ENCODE data around the gene TMEM200A. TPM values are rescaled to one million over a fixed set of nuclear protein-coding genes. Genes with fewer than 3 reads are reported as not detected.
A peak's percentile ranks its signal among the peaks of the same experiment; 100 is the strongest.

The TMEM200A gene
- total and polyA plus RNA-seq, 2 donors (not counting 1 experiment from before 2014, with no cell fraction given): 0.13 to 0.37 TPM

DNA sequence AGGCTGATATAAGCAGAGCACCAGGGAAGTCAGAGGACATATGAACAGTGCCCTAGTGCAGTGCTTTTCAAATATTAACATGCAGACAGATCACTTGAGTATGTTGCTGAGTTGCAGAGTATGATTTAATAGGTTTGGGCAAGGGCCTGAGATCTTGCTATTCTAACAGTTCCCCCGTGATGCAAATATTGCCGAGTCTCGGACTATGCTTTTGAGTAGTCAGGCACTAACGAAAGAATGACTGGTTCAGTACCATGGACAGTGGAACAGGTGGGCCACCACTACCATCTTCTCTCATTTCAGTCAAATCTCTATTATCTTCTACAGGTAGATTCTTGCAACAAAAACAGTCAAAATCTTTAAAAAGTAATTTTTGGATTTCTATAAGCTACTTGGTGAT is 3.7 kb upstream of the TMEM200A start:
- no peak for DNase-seq
- CTCF ChIA-PET: no interaction called here
- H3K27me3 Mint-ChIP-seq: peaks cover 40% of the 10 kb centered on the region

GRCh38 chr6:130364224-130364780 is 1.5 kb upstream of the TMEM200A start:
- peaks cover 15 to 17% of the 10 kb centered on the region in 2 donors for H3K4me1 ChIP-seq (ENCODE audit: control insufficient read depth in 2 of 2, insufficient read depth in 2 of 2, low read length in 2 of 2)
- Mint-ChIP-seq H3K27ac (no peak overlapping the region), H3K4me1 (peaks cover 15% of the 10 kb centered on the region), H3K27me3 (peaks cover 47% of the 10 kb centered on the region), H3K9me3 (ENCODE audit: insufficient read depth) (peaks cover 4% of the 10 kb centered on the region), H3K4me3 (peak overlapping the region; percentile 76)
- intact Hi-C loops (cut with micrococcal nuclease): no loop called here
- ATAC-seq (ENCODE audit: low read depth) (no peak), DNase-seq (no peak)
- CTCF ChIA-PET: no interaction called here
- H3K4me2 ChIP-seq (replicated peaks; ENCODE audit: low read depth, low read length, poor library complexity, severe bottlenecking): no peak overlapping the region
- TF ChIP-seq EZH2 (IDR thresholded peaks at IDR 0.05; ENCODE audit: borderline replicate concordance, insufficient read depth, low read depth, low read length, poor library complexity, severe bottlenecking) (no peak), CTCF (IDR thresholded peaks at IDR 0.05) (no peak)
- no peaks in the 10 kb centered on the region for H3K79me2 ChIP-seq (ENCODE audit: control insufficient read depth, insufficient read depth, low read length)
- POLR2A ChIA-PET: no interaction called here
- H3K9ac ChIP-seq (ENCODE audit: low read length): no peak overlapping the region
- no peaks in the 10 kb centered on the region for H3K36me3 ChIP-seq (replicated peaks in 1 of 2; ENCODE audit: control extremely low read depth in 1 of 2, control insufficient read depth in 1 of 2, extremely low read depth in 1 of 2, insufficient read depth in 2 of 2, low read length in 1 of 2)
- H2AFZ ChIP-seq (ENCODE audit: insufficient read depth, low read depth, low read length, poor library complexity, severe bottlenecking): no peak overlapping the region
- H3K4me3 ChIP-seq (ENCODE audit: control extremely low read depth in 1 of 5, extremely low read depth in 1 of 5, insufficient read depth in 1 of 5, low read depth in 2 of 5, low read length in 4 of 5): no peak overlapping the region
- peaks cover 0 to 25% (median 22%) of the 10 kb centered on the region in 4 experiments for H3K27me3 ChIP-seq (replicated peaks in 1 of 4; ENCODE audit: control extremely low read depth in 1 of 4, control insufficient read depth in 3 of 4, insufficient read depth in 4 of 4, low read length in 3 of 4)
- no peaks in the 10 kb centered on the region for H3K9me3 ChIP-seq (ENCODE audit: control extremely low read depth in 1 of 3, control insufficient read depth in 2 of 3, insufficient read depth in 1 of 3, low read length in 2 of 3)
- 86% methylated on average over 1 of the region's 3 CpGs for WGBS (ENCODE audit: insufficient coverage)
- no peak overlapping the region for H3K27ac ChIP-seq (ENCODE audit: low read length in 2 of 2)
- H4K20me1 ChIP-seq (ENCODE audit: control insufficient read depth, insufficient read depth, low read length, poor library complexity, severe bottlenecking): no peaks in the 10 kb centered on the region

More for the DNA sequence above, 3.7 kb upstream of the TMEM200A start:
- Histone ChIP-seq H3K36me3 (replicated peaks in 1 of 2; ENCODE audit: control extremely low read depth in 1 of 2, control insufficient read depth in 1 of 2, extremely low read depth in 1 of 2, insufficient read depth in 2 of 2, low read length in 1 of 2) (no peaks in the 10 kb centered on the region), H3K9ac (ENCODE audit: low read length) (no peak overlapping the region), H3K4me3 (ENCODE audit: control extremely low read depth in 1 of 5, extremely low read depth in 1 of 5, insufficient read depth in 1 of 5, low read depth in 2 of 5, low read length in 4 of 5) (no peak overlapping the region), H3K9me3 (ENCODE audit: control extremely low read depth in 1 of 3, control insufficient read depth in 2 of 3, insufficient read depth in 1 of 3, low read length in 2 of 3) (no peaks in the 10 kb centered on the region), H4K20me1 (ENCODE audit: control insufficient read depth, insufficient read depth, low read length, poor library complexity, severe bottlenecking) (no peaks in the 10 kb centered on the region), H3K27ac (ENCODE audit: low read length in 2 of 2) (no peak overlapping the region), H3K27me3 (replicated peaks in 1 of 4; ENCODE audit: control extremely low read depth in 1 of 4, control insufficient read depth in 3 of 4, insufficient read depth in 4 of 4, low read length in 3 of 4) (peaks cover 0 to 21% (median 18%) of the 10 kb centered on the region in 4 experiments), H3K4me1 (ENCODE audit: control insufficient read depth in 2 of 2, insufficient read depth in 2 of 2, low read length in 2 of 2) (peaks cover 15 to 17% of the 10 kb centered on the region in 2 donors), H2AFZ (ENCODE audit: insufficient read depth, low read depth, low read length, poor library complexity, severe bottlenecking) (no peak overlapping the region), H3K4me2 (replicated peaks; ENCODE audit: low read depth, low read length, poor library complexity, severe bottlenecking) (no peak overlapping the region), H3K79me2 (ENCODE audit: control insufficient read depth, insufficient read depth, low read length) (no peaks in the 10 kb centered on the region)
- WGBS (ENCODE audit: insufficient coverage): 89% methylated on average over 4 of the region's 4 CpGs
- Mint-ChIP-seq H3K9me3 (ENCODE audit: insufficient read depth) (peaks cover 4% of the 10 kb centered on the region), H3K27ac (no peak overlapping the region), H3K4me1 (peaks cover 15% of the 10 kb centered on the region), H3K4me3 (no peak overlapping the region)
- ATAC-seq (ENCODE audit: low read depth): no peak
- TF ChIP-seq CTCF (IDR thresholded peaks at IDR 0.05) (no peak), EZH2 (IDR thresholded peaks at IDR 0.05; ENCODE audit: borderline replicate concordance, insufficient read depth, low read depth, low read length, poor library complexity, severe bottlenecking) (no peak)
- POLR2A ChIA-PET: no interaction called here
- intact Hi-C loops (cut with micrococcal nuclease): no loop called here
